Hepatocyte (in vitro differentiated cells): ENCODE results near the gene PEX6.

Experiments used
- EZH2 ChIP-seq: fragments of 200-600 bp; sonication (generic); IDR thresholded peaks from 2 replicates; pipeline ENCODE4 v1.6.1; 2016; ENCODE audit warnings: antibody characterized with exemption, mild to moderate bottlenecking, borderline replicate concordance
- EZH2phosphoT487 ChIP-seq: fragments of 200-600 bp; sonication (generic); IDR thresholded peaks from one replicate; pipeline ENCODE4 v1.6.1; 2018; ENCODE audit warnings: antibody characterized with exemption, mild to moderate bottlenecking, low read depth, moderate library complexity; ENCODE audit not compliant: unreplicated experiment, severe bottlenecking
- TF ChIP-seq, protein P1 (sequence below): fragments of 200-600 bp; sonication (generic); IDR thresholded peaks from 2 replicates; pipeline ENCODE4 v1.5.1; 2016; ENCODE audit warnings: antibody characterized with exemption, mild to moderate bottlenecking; ENCODE audit not compliant: poor library complexity

GRCh38 chr6:42958125-42958524 is 20.9 kb downstream of the PEX6 start:
- TF ChIP-seq, protein P1, sequence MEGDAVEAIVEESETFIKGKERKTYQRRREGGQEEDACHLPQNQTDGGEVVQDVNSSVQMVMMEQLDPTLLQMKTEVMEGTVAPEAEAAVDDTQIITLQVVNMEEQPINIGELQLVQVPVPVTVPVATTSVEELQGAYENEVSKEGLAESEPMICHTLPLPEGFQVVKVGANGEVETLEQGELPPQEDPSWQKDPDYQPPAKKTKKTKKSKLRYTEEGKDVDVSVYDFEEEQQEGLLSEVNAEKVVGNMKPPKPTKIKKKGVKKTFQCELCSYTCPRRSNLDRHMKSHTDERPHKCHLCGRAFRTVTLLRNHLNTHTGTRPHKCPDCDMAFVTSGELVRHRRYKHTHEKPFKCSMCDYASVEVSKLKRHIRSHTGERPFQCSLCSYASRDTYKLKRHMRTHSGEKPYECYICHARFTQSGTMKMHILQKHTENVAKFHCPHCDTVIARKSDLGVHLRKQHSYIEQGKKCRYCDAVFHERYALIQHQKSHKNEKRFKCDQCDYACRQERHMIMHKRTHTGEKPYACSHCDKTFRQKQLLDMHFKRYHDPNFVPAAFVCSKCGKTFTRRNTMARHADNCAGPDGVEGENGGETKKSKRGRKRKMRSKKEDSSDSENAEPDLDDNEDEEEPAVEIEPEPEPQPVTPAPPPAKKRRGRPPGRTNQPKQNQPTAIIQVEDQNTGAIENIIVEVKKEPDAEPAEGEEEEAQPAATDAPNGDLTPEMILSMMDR: no peak
- no peak for TF ChIP-seq EZH2
- TF ChIP-seq EZH2phosphoT487: no peak
